RWPE2 (cell line): ENCODE results near the gene GPATCH1.

Source experiments
- ATAC-seq: fragments of 200-7000 bp; cut with Tn5 transposase; 3 replicates; pipeline ENCODE4 v1.9.1; 2021; ENCODE audit warnings: low read depth
- DNase-seq: peaks from one replicate; pipeline ENCODE4 v3.0.0-alpha.2; 2020; ENCODE audit warnings: low spot score
- H3K27ac ChIP-seq: fragments of 450-650 bp; 2 replicates; pipeline ENCODE4 v1.5.1; 2017; ENCODE audit warnings: mild to moderate bottlenecking; ENCODE audit not compliant: poor library complexity, severe bottlenecking
- H3K27me3 ChIP-seq: fragments of 250-450 bp; sonication (Bioruptor Pico); 2 replicates; pipeline ENCODE4 v1.5.1; 2021; ENCODE audit warnings: mild to moderate bottlenecking, moderate library complexity; ENCODE audit not compliant: insufficient read depth, poor library complexity, severe bottlenecking
- H3K36me3 ChIP-seq: fragments of 250-450 bp; sonication (Bioruptor Pico); 2 replicates; pipeline ENCODE4 v1.5.1; 2020; ENCODE audit warnings: low read depth, mild to moderate bottlenecking, moderate library complexity
- H3K4me1 ChIP-seq: fragments of 250-450 bp; sonication (Bioruptor Pico); 2 replicates; pipeline ENCODE4 v1.5.1; 2021; ENCODE audit warnings: mild to moderate bottlenecking, moderate library complexity; ENCODE audit not compliant: insufficient read depth, poor library complexity, severe bottlenecking
- H3K4me3 ChIP-seq: fragments of 250-450 bp; sonication (Bioruptor Pico); 2 replicates; pipeline ENCODE4 v1.5.1; 2021; ENCODE audit warnings: mild to moderate bottlenecking, moderate library complexity; ENCODE audit not compliant: severe bottlenecking
- H3K9me3 ChIP-seq: fragments of 250-450 bp; sonication (Bioruptor Pico); 2 replicates; pipeline ENCODE4 v1.5.1; 2021; ENCODE audit warnings: mild to moderate bottlenecking, moderate library complexity; ENCODE audit not compliant: severe bottlenecking
- TF ChIP-seq, protein P1 (sequence below): fragments of 450-650 bp; IDR thresholded peaks from one replicate; pipeline ENCODE4 v1.5.1; 2017; ENCODE audit warnings: mild to moderate bottlenecking, moderate library complexity; ENCODE audit not compliant: poor library complexity, severe bottlenecking

Gene GPATCH1

DNA sequence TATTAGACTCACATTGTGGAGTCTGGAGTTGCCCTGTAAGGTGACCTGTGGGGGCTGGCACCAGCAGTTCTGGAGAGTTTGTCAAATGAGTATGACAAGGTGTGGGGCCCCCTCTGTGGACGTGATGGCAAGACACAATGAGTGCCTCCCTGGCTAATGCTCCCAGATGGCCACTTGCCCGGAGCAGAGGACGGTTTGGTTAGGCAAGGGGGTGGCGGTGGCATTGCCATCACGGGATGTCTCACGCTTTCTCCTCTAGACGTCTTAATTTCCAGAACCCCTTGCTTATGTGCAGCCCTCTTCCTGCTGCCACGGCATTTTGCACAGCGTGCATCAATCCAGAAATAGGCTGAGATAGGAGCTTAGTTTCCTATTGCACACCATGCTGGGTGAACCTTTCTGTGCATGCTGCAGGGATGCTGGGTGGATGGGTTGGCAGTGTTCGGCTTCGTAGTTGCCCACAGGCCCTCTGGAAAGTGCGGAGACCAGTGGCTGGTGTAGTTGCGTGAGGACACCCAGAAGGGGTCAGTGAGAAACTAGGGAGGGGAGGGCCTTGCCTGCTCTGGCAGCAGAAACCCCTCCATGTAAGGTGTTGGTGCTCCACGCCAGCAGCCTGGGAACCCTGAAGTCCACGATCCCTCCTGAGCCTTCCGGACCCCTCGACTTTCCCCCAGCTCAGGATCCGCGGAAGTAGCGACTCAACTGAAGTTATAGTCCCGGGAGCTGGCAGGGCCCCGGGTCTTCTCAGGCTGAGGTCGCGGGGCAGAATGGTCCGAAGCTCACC, 95.1 kb downstream of the GPATCH1 start:
- DNase-seq, result no peak
- Histone ChIP-seq H3K27me3 (no peaks in the 10 kb centered on the region), H3K4me3 (peak overlapping the region; percentile 61), H3K9me3 (no peaks in the 10 kb centered on the region), H3K4me1 (peaks cover 5% of the 10 kb centered on the region), H3K27ac (peak overlapping the region; percentile 43), H3K36me3 (no peaks in the 10 kb centered on the region)
- TF ChIP-seq, protein P1, sequence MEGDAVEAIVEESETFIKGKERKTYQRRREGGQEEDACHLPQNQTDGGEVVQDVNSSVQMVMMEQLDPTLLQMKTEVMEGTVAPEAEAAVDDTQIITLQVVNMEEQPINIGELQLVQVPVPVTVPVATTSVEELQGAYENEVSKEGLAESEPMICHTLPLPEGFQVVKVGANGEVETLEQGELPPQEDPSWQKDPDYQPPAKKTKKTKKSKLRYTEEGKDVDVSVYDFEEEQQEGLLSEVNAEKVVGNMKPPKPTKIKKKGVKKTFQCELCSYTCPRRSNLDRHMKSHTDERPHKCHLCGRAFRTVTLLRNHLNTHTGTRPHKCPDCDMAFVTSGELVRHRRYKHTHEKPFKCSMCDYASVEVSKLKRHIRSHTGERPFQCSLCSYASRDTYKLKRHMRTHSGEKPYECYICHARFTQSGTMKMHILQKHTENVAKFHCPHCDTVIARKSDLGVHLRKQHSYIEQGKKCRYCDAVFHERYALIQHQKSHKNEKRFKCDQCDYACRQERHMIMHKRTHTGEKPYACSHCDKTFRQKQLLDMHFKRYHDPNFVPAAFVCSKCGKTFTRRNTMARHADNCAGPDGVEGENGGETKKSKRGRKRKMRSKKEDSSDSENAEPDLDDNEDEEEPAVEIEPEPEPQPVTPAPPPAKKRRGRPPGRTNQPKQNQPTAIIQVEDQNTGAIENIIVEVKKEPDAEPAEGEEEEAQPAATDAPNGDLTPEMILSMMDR, result peak; percentile 5
- ATAC-seq, result peak; percentile 2; the same call in 2 of the 3 replicates

DNA sequence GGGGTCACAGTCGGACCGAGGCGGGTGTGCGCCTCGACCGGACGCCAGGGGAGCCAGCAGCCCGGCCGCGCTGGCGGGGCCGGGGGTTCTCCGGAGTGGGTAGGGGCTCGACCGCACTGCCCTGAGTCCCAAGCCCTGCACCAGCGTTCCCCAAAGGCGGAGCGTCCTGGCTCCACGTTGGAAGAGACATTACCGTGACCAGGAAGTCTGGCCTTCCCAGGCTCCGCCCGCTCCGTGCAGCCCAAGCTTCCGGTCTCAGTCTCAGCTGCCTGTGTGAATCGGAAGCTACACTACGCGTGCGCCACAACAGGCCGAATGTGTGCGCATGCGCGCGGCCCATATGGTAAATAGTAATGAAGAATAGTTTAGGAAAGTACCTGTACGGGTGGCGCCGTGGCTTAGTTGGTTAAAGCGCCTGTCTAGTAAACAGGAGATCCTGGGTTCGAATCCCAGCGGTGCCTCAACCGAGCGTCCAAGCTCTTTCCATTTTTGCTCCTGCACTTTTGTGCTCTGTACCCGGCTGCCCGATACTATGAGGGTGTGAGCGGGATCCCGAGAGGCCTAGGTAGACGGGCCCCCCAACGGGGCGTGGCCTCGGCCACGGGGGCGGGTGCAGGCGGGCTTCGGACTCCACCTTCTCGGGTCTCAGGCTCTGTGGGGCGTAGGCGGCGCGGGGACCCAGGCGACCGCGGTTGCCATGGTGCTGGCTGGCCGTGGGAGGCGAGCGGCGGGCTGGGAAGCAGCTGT, 95.9 kb downstream of the GPATCH1 start:
- H3K27me3 ChIP-seq, result no peaks in the 10 kb centered on the region
- peak overlapping the region; percentile 43 for H3K27ac ChIP-seq
- ATAC-seq, result peak; percentile 93

DNA sequence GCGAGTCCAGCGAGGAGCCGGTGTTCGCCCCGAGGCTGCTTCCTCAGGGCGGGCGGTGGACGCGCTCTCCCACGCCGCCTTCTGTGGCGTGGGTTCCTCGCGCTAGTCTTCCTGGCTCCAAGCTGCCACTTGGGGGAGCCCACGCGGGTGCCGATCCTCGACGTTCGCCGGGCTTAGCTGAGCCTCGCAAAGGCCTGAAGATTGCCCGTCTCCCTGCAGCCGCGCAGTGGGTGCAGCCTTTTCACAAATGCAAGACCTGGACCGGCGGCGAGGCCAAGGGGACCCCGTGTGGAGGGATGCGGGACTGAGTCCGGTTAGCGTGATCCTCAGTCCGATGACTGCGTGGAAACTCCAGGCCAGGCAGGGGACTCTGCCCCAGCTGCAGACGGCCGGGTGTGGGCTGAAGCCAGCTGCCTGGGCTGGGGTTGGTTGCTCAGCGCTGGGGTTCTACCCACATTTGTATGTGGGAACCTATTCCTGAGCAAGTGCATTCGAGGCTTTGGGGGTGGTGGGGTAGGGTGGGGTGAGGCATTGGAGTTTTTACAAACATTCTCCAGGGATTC, 96.5 kb downstream of the GPATCH1 start:
- no peaks in the 10 kb centered on the region for H3K9me3 ChIP-seq
- H3K27me3 ChIP-seq, result no peaks in the 10 kb centered on the region
- no peaks in the 10 kb centered on the region for H3K4me1 ChIP-seq
- ATAC-seq (peak; percentile 32), DNase-seq (no peak)
- H3K4me3 ChIP-seq, result peak overlapping the region; percentile 61
- no peaks in the 10 kb centered on the region for H3K36me3 ChIP-seq
- no peak overlapping the region for H3K27ac ChIP-seq
- TF ChIP-seq, protein P1, result peak; percentile 54

More for the DNA sequence above, 95.9 kb downstream of the GPATCH1 start:
- Histone ChIP-seq H3K4me3 (peak overlapping the region; percentile 61), H3K9me3 (no peaks in the 10 kb centered on the region), H3K36me3 (no peaks in the 10 kb centered on the region), H3K4me1 (peaks cover under 1% of the 10 kb centered on the region)
- TF ChIP-seq, protein P1, result no peak
- peak; percentile 97 for DNase-seq
